Activated T-cell treated with anti-CD3 and anti-CD28 coated beads, Interleukin-2, amount 50 U/mL, for 1 hour (primary cell): ENCODE data around the gene RAB11FIP5.
A peak's percentile ranks its signal among the peaks of the same experiment; 100 is the strongest.

Experiments
- DNase-seq: peaks from one replicate; pipeline ENCODE4 v3.0.0-alpha.2; 2020

The RAB11FIP5 gene

DNA sequence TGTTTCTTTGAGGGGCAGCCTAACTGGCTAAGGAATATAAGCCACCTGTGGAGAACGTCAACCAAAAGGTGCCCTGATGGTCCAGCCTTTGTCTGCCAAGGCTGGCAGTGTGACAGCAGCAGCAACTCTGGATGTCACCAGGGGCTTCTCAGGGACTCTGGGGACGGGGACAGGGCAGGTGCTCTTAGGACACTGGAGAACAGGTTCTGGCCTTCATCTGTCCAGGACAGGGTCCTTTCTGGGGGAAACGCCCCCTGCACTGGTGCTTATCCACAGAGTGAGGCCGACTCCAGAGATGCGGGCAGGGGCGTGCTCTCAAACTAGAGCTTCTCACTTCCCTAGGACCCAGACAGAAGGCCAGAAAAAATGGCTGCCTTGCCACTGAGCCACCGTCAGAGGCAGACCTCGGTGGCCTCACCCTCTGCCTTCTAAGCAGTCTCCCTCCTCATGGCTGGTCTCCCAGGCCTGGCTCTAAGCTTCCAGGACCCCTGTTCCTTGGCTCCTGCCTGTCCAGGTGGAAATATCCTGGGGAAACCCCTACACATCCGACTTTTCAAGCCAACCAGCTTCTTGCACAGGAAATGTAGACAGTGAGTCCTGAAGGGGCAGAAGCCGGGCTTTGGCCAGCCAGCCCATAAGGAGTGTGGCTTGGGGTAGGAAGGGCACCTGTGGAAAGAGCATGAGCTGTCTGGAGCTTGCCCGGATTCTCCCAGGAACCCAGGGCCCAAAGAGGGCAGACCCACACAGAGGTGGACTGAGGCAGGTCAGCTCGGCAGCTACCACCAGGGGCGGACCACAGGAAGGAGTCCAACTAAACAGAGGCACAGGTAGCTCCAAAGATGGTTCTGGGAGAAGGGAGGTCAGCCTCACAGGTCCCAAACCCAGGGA, 30.0 kb downstream of the RAB11FIP5 start:
- no peak for DNase-seq

DNA sequence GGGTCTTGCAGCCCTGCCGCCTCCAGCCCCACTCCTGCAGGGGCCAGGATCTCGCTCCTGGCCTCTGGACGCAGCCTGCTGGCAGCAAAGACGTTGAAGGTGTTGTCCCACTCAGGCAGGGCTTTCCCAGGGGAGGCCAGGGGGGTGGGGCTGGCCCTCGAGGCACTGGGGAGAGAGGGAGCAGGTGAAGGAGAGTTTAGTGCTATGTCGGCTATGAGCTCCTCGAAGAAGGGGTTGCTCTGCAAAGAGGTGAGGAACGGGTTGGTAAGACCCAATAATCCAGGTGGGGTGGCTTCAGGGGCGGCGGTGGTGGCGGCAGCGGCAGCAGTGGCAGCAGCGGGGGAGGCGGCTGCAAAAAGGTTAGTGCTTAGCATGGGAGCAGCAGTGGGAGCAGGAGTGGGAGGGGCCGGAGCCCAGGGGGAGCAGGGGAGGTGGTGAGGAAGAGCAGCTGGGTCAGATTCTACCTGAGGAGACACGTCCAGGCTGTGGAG, 31.5 kb downstream of the RAB11FIP5 start:
- DNase-seq = no peak

DNA sequence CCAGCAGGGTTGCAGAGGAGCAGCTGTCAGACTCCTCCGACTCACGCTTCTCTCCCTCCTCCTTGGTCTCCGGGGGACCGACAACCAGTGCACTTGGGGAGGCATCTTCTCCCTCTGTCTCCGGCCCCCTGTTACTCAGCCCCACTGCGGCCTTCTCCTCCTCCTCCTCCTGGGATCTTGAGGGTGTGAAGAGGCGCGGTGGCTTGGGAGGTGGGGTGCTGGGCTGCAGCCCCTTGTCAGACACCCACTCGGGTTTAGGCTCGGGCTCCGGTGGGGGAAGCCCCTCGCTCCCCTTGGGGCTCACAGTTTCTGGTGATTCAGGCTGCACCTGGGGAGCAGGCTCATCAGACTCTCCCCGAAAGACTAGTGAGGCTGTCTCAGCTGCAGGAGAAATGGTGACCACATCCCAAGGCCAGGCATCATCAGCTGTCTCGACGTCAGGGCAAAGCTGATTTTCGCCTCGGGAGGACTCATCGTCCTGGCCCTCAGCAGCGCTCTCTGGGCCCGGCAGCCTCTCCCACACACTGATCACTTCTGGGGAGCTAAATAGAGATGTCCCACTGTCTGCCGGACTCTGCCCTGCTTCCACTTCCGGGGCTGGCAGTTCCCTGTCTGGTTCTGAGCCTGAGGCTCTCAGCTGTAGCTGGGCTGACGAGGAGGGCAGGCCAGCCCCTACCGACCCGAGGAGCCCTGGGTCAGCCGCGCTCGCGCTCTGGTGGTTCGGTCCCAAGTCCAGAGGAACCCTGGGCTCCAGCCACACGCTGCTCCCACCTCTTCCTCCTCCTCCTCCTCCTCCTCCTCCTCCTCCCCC, 32.2 kb downstream of the RAB11FIP5 start:
- DNase-seq = no peak

DNA sequence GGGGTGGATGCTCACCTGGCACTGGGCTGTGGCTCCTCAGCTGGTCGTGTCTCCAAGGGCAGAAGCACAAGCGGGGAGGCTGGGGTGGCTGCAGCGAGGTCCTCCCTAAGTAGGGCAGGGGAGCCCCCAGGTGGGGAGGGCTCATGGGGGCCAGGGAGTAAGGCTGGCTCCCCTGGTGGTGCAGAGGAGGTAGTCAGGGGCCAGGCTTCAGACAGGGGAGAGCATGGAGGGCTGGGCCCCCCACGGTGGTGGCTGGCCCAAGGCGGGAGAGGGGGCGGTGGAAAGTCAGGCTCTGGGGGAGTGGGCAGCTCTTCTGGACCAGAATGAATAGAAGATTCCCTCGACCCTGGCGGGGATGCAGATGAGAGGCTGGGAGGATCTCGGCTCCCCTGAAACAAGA, 33.1 kb downstream of the RAB11FIP5 start:
- no peak for DNase-seq

DNA sequence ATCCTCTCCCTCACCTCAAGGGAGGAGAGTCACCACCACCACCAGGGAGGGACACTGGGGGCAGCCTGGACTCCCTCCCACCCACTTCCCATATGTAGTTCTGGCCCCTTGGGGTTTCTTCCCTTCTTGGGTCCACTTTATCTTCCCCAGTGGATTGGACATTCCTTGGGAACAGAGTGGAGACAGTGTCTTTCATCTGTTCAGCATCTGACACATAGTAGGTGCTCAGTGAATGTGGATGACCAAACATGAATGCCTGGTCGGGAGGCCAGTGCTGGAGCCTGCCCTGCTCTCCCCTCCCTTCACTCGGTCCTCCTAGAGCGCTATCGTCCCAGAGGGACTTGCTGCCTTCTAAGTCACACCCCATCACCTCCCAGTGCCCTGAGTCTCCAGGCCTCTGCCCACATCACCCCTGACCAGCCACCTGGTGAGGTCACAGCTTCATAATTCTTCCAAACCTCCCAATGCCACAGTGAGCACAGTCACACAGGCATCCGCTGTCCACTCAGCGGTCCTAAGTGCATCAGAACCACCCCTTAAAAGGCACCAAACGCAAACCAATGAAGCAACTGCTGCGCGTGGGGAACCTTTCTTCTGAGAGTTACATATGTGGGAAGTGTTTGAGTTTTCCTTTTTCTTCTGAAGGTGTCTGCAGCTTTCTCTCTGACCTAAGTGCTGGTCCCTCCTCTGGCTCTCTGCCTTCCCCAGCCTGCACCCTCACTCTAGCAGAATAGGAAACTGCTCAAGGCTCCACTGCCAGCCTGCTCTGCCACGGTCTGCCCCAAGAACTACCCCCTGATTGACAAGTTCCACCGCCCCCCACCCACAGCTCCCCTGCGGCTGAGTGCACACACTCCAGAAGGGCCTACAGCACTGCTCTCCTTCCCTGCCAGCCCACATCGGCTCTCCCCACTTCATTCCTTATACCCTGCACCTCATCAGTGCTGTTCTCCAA, 34.0 kb downstream of the RAB11FIP5 start:
- no peak for DNase-seq

DNA sequence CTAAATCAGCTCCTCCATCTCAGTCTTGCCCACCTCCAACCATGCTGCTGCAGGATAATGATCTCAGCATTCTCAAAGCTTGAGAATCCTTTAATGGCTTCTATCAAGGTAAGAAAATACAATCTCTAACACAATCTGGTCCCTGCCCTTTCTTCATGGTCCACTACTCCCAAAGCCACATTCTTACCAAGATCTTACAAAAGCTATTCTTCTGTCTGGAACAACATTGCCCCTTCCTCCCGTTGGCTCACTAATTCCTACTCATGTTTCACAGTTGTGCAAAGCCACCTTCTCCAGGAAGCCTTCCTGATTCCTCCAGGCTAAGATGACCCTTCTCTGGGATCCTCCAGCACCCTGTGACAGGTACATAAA, 35.3 kb downstream of the RAB11FIP5 start:
- DNase-seq = no peak

DNA sequence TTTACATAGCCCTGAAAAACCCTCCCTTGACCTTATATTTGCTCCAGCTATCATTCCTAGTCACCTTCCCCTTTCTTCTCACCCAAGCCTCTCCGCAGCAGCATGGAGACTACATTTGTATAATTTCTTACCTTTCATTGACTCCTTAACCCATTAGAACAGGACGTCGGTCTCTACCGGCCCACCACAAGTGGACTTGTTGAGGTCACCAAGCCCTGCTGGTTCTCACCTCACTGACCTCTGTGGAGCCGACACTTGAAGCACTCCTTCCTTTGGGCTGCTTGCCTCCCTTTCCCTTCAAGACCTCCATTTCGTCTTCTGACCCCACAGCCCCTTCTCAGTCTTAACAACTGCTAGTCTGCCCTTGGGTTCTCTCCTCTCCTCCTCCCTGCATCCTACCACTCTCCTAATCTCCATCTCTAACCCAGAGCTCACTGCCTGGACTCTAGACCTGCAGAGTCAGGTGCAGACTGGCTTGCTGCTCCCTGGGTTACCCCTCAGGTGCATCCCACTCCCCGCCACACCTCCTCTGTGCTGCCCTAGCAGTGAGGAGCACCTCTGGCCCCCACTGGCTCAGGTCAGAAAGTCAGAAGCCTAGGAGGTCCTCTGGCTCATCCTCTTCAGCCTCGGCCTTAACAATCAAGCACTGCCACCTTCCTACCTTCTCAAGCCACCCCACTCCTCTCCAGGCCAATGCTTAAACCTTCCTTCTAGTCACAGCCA, 35.9 kb downstream of the RAB11FIP5 start:
- DNase-seq = no peak

DNA sequence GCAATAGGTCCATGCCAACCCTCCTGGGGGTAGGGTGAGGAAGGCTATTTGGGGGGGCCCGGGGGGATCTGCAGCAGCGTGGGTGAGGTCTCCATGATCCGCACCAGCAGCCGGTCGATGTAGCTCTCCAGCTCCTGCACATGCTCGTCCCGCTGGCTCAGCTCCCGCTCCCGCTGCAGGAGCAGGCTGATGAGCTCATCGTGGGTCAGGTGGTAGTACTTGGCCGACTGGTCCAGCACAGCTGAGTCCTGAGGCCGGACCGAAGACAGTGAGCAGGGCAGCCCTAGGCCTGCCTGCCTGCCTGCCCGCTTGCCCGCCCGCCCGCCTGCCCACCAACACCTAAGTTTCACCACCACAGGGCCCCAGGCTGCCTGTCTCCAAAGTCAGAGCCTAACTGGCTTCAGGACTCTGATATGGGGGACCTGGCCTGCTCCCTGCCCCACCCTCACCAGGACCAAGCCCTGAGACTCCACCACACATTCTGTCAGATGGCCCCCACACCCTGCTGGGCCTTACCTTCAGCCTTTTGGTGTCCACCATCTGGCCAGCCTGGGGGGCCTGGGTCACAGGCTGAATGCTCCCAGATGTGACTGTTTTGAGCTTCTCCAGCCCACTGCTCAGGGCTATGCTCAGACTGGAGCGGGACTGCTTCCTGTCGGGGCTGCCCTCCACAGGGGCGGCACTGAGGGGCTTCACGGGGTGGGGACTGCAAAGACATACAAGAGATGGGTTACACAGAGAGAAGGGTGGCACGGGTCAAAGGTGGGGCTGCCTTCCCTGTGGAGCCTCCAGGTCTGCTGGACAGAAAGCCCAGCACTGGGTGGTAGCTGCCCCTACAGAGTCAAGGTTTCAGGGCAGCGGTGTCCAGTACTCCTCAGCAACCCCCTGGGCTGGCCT, 37.0 kb downstream of the RAB11FIP5 start:
- DNase-seq = no peak

DNA sequence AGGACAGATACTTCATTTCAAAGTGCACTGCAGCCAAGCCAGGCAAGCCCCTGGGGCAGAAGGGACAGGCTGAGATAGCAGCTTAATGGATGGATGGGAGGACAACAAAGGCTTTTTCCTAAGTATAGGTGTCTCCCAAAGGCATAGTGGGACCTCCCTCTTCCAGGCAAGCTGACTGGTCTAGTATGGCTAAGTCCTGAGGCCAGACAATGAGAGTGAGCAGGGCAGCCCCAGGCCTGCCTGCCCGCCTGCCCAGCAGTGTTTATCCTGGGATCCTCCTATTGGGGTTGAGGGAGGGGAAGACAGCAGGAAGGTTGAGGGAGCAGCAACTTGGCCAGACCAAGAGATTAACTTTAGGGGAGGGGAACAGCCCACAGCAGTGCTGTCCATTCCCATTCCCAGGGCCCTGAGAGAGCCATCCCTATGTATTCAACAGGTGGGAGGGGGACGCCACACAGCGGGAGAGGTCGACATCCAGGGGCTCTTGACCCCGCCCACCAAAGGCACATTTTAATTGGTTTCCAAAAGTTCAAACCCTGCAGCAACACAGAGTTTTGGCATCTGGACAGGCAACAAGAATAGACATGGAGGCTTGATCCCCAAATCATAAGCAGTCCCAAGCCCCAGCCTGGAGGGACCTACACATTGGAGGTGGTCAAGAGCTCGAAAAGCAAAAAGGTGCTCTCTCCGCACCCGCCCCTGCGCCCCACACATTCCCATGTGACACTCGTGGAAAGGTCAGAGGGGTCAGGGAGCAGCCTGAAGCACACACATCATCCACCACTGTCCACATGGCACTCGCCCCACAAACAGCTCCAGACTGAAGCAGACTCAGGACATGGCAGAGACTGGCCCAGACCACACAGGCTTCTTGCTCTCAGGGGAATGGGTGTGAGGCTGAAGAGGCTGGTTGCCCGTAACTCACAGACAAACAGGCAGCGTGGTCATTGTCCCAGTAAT, 38.4 kb downstream of the RAB11FIP5 start:
- no peak for DNase-seq

DNA sequence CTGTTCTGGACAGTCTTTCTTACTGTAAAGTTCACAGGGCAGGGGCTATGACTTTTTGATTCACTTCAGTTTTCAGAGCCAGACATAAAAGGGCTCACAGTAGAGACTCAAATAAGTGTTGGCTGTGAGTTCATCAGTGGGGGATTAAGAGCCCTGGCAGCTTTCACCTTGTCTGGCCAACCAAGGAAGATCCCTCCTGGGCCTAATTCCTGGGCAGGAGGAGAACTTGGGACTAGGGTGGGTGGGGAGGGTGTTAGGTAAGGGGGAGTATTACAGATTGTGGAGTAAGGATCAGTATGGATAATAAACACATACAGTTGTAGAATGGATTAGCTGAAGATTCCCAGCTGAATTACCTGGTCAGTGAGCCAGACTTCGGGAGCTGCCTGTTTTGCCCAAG, 40.3 kb downstream of the RAB11FIP5 start:
- DNase-seq = no peak

DNA sequence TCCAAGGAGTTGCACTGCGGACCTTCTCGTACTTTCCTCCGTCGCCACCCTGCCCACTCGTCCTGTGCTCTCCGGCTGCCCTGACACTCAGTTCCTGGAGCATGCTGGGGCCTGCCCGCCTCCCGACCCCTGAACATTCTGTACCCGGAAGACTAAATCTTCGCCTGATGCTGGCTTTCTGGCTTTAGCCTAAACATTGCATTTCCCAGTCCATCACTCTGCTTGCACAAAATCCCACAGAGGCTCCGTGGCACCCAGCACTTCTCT, 40.7 kb downstream of the RAB11FIP5 start:
- no peak for DNase-seq

DNA sequence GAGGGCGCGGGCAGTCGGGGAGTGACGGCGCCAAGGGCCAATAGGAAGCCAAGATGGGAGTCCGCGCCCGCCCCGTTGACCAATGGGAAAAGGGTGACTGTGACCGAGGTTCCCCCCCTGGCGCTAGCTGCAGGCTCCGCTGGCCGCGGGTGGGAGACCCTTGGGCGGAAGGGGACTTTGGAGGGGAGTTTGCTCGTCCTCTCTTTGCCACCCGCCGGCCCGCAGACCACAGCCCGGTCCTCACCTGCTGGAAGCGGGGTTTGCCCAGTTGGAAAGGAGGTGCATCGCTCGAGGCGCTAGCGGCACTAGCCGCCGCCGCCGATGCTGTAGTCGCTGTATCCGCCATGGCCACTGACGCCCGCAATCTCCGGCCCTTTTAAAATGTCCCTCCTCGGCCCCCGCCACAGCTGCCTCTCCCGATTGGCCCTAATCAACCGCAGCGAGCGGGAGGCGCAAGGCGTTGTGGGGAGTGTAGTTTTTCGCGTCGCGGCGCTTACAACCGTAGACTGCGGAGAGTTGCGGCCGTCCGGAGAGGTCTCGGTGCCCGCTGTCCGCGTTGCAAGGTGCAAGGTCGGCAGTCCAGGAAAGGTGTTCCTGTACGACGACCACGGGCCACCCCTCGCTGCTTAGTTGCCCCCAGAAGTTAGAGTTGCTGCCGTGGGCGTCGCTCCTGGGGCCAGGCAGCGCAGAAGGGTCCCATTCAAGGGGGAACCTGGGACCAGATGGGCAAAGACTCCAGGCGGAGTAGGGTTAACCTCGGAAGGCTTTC, 41.2 kb downstream of the RAB11FIP5 start, which contains the start of gene SFXN5:
Gene SFXN5 (minus strand): TSS at position 353 of the 769 bp plus-strand sequence. CDS start 7 bp downstream, at position 346.
- DNase-seq = peak; percentile 96

DNA sequence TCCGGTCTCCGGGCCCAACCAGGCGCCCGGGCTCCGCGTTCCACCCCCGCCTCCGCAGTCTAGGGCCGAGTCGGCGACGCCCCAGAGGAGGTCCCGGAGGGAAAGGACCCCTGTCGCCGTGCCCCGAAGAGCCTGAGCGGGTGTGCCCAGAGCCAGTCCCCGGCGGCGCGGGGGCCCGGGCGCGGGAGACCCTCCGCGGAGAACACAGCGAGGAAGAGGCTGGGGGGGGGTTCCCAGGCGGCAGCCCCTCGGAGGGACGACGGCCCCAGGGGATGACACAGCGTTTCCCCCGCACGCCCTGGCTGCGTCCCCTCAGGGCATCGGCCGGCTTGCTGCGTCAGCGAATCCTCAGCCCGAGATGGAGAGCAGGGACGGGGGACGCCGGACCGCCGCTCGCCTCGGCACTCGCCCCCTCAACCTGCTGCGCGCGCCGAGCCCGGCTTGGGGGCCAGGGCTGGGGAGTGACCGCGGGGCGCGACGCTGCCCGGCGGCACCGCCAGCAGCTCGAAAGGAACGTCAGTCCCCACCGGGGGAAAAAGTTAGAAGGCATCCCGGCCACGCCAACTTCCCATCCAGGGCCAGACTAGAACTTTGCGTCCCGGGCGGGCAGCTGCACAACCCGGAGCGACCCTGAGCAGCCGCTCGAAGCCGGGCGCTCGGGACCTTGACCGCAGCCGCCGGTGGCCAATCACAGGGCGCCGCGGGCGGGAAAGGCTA, 41.9 kb downstream of the RAB11FIP5 start:
- no peak for DNase-seq

DNA sequence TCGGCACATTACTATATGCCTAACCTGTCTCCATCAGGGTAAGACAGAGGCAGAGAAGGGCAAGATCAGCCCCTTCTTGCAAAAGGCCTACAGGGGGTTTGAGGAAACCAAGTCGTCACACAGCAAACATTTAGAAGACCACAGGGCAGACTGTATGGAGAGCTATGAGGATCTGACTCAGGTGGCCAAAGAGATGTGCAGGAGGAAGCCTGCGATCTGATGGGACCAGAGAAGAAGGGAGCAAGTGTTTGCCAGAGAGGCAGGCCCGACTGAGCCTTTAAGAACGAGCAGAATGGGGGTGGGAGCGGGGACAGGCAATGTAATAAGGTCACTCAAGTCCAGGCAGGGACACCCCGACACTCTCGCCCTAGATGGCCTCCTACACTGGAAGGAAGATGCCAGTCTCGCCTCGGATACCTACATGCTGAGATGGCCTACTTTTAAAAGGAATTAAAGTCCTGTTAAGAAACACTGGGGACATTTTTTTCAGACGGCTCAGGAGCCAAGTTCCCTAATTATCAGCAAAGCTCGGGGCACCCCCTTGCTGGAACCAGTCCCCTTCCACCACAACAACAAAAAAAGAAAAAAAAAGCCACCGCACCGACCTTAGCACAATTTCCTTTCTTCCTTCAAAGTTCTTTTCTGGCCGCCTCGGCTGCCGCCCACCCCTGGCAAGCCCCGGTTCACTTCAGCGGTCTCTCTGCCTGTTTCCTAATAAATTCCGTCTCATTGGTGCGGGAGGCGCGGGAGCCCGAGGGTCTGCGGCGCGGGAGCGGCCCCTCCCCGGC, 42.7 kb downstream of the RAB11FIP5 start:
- DNase-seq = no peak

DNA sequence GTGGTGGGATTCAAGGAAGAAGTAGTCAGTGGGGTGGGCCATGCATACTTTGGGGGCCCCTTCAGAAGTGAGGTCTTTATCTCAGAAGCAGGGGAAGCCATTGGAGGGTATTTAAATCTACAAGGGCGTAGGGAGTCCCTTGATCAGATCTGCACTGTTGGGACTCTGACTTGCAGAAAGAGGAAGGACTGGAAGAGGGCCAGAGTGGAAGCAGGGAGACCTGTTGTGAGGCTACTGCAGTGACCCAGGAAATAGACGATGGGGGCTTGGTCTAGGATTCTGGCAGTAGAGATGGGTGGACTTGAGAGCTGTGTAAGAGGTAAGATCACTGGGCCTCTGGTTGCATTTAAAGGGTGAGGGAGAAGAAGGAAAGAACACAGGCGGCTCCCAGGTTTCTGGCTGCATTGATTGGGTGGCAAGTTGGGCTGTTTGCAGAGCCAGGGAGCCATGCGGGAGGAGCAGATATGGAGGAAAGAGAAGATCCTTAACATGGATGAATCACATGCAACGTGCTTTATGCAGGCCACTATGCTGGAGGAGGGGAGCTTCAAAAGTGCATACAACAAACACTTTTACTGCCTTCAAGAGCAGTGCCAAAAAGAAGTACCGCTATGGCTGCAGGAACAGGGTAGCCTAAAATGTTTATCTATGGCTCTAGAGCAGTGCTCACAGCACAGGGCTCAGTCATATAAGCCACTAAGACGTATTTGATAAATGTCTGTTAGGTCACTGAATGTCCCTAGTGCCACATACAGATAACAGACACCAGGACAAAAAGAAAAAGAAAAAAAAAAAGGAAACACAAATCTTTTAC, 43.5 kb downstream of the RAB11FIP5 start:
- no peak for DNase-seq

DNA sequence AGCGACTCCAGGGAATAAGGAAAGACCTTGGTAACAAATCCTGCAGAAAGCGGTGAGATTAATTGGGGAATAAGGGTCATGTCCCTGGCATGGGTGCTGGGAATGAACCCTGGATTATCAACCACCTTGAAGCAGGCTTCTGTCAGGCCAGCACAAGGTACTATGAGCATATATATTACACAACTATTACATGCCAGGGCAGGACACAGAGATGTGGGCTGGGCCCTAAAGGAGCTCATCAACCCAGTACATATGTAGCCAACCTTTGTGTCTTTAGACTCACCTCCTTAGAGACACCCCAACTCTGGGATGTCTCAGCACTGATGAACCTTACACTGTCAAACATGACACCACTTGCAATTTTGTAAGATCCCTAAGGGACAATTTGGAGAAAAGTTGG, 44.6 kb downstream of the RAB11FIP5 start:
- no peak for DNase-seq

DNA sequence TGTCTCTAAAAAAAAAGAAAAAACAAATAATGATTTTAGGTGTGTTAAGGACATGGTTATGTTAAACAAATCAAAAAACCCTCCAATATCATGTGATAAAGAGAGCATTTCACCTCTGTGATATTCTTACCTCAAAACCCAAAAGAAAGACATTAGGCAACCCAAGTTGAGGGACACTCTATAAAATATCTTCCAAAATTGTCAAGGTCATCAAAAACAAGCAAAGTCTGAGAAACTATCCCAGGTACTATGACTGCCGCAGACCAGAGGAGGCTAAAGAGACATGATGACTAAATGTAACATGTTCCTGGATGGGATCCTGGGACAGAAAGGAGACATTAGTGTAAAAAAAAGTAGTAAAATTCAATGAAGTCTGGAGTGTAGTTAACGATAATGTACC, 45.7 kb downstream of the RAB11FIP5 start:
- no peak for DNase-seq
